ENCODE measurements around the gene NFASC.

- TF ChIP-seq CTCF (IDR thresholded peaks at IDR 0.05; ENCODE audit: insufficient read depth, low read length, poor library complexity, severe bottlenecking) (no peak), EZH2phosphoT487 (conservative IDR thresholded peaks at IDR 0.05; ENCODE audit: low read length) (no peak)
Measured at GRCh38 chr1:204923626-204924012, 53.0 kb downstream of the NFASC start.

All from SU-DHL-6 (cell line).